Measurements from ENCODE around the gene PRICKLE2.

The PRICKLE2 gene

DNA sequence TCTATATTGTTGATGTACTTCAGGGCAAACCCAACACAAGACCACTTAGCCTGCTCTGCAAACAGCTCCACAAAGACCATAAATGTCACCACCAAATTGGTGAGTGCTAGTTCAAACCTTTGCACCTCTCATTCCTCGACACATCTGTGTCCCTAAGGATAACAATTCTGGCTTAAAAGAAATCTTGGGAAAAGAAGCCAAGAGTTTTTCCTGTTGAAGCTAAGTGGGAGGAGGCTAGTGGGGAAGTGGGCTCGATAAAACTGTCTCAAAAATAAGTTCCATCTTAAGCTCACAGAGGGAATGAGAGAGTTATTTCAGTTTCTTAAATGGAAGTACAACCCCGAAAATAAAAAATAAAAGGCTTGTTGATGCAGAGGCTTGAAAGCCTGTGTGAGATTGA is 40.4 kb upstream of the PRICKLE2 start:
- H3K9me3 ChIP-seq (ENCODE audit: control insufficient read depth, low read length), result no peaks in the 10 kb centered on the region
- DNase-seq (ENCODE audit: low read depth), result no peak
- peaks cover 49% of the 10 kb centered on the region for H3K4me1 ChIP-seq (ENCODE audit: control insufficient read depth, insufficient read depth, low read length)
- no peaks in the 10 kb centered on the region for H3K27me3 ChIP-seq (replicated peaks; ENCODE audit: control insufficient read depth, insufficient read depth, low read length)
- peaks cover 18% of the 10 kb centered on the region for H3K36me3 ChIP-seq (ENCODE audit: control insufficient read depth, insufficient read depth, low read length, severe bottlenecking)
- peak overlapping the region; percentile 96 for H3K4me3 ChIP-seq (ENCODE audit: low read length)
- peak overlapping the region; percentile 96 for H3K9ac ChIP-seq (ENCODE audit: low read length)

DNA sequence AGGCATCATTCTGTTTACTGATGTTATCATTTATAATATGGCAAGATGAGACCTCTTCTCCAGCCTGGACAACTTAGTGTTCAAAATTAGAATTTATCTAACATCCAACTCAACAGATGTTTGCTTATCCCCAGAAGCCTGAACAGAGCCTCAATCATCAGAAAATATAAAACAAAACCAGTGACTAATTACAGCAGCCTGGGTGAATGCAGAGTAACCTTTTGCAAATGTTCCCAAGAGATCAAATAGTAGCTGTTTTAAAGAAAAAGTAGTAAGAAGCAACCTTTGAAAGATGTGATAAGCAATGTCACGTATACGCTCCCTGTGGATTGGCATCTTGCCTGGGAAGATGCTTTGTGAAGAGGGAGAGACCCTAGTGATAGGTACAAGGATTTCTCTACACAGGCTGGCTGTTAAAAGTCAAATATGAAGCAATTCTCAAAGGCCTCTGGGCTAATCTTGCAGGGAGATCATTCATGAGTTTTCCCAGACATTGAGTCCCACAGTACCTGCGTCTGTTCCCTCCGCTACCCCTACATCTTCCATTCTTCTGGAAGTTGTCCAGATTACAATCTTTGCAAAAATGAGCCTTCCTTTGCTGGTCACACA is 39.3 kb upstream of the PRICKLE2 start:
- H3K4me3 ChIP-seq (ENCODE audit: low read length), result peak overlapping the region; percentile 96

DNA sequence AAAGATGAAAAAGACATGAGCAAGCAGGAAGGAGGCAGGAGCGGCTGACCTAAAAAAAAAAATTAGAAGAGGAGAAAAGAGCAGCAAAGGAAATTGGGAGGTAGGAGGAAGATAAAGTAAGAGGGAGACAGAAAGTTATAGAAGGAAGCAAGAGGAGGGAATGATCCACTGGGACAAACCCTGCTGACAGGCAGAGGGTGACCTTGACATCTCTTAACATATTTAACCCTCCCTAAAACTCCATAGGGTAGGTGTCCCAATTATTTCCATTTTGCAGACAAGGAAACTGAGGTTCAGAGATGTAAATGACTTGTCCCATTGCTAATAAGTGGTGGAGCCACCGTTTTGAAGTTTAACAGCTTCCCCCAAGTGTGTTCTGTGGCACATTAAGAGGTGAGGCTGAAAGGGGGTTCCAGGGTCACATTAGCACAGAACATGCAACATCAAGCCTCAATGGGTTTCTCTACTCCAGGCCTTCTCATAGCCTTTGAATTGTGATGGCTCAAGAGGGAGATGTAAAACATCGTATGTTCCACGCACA is 37.4 kb upstream of the PRICKLE2 start:
- H3K27me3 ChIP-seq (replicated peaks; ENCODE audit: control insufficient read depth, insufficient read depth, low read length), result no peaks in the 10 kb centered on the region
- H3K9ac ChIP-seq (ENCODE audit: low read length), result no peak overlapping the region
- H3K4me3 ChIP-seq (ENCODE audit: low read length), result no peak overlapping the region
- H3K9me3 ChIP-seq (ENCODE audit: control insufficient read depth, low read length), result no peaks in the 10 kb centered on the region
- H3K36me3 ChIP-seq (ENCODE audit: control insufficient read depth, insufficient read depth, low read length, severe bottlenecking), result peaks cover 18% of the 10 kb centered on the region
- no peak for DNase-seq (ENCODE audit: low read depth)
- peaks cover 67% of the 10 kb centered on the region for H3K4me1 ChIP-seq (ENCODE audit: control insufficient read depth, insufficient read depth, low read length)

More for the DNA sequence above, 39.3 kb upstream of the PRICKLE2 start:
- H3K9ac ChIP-seq (ENCODE audit: low read length), result peak overlapping the region; percentile 96
- peak; percentile 36 for DNase-seq (ENCODE audit: low read depth)
- H3K27me3 ChIP-seq (replicated peaks; ENCODE audit: control insufficient read depth, insufficient read depth, low read length), result no peaks in the 10 kb centered on the region
- peaks cover 18% of the 10 kb centered on the region for H3K36me3 ChIP-seq (ENCODE audit: control insufficient read depth, insufficient read depth, low read length, severe bottlenecking)
- peaks cover 60% of the 10 kb centered on the region for H3K4me1 ChIP-seq (ENCODE audit: control insufficient read depth, insufficient read depth, low read length)
- H3K9me3 ChIP-seq (ENCODE audit: control insufficient read depth, low read length), result no peaks in the 10 kb centered on the region

DNA sequence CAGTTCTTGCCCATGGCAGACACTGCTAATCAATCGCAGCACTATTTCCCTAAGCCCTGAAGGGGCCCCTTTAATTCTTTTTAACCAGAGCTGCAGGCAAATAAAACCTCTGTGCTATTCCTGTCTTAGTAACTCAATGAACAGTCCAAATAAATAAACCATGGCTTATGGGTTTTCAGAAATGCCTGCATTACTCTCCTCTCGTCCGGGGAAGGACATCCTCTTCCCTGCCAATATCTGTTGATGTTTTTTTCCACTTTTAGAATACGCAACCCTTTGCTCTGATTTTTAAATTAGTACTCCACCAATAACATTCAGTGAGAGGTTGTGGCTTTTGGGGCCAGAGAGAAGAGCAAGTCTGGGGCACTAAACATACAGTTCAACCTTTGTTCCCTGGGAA is 35.2 kb upstream of the PRICKLE2 start:
- Histone ChIP-seq H3K9me3 (ENCODE audit: control insufficient read depth, low read length) (no peaks in the 10 kb centered on the region), H3K4me1 (ENCODE audit: control insufficient read depth, insufficient read depth, low read length) (peaks cover 70% of the 10 kb centered on the region), H3K36me3 (ENCODE audit: control insufficient read depth, insufficient read depth, low read length, severe bottlenecking) (peaks cover 21% of the 10 kb centered on the region), H3K9ac (ENCODE audit: low read length) (peak overlapping the region; percentile 23), H3K4me3 (ENCODE audit: low read length) (peak overlapping the region; percentile 26), H3K27me3 (replicated peaks; ENCODE audit: control insufficient read depth, insufficient read depth, low read length) (no peaks in the 10 kb centered on the region)
- peak; percentile 43 for DNase-seq (ENCODE audit: low read depth)

DNA sequence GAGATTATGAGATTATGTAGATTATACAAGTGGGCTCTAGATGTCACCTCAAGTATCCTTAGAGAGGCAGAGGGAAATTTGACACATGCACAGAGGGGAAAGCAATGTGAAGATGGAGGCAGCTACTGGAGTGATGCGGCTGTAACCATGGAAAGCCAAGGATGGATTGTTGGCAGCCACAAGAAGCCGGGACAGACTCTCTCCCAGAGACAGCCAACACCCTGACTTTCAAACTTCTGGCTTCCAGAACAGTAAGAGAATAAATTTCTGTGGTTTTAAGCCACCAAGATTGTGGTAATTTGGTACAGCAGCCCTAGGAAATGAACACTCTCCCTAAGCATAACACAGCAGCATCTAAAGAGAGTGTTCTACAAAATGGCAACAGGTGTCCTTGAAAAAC is 34.4 kb upstream of the PRICKLE2 start:
- H3K27me3 ChIP-seq (replicated peaks; ENCODE audit: control insufficient read depth, insufficient read depth, low read length), result no peaks in the 10 kb centered on the region
- H3K4me3 ChIP-seq (ENCODE audit: low read length), result peak overlapping the region; percentile 26
- H3K36me3 ChIP-seq (ENCODE audit: control insufficient read depth, insufficient read depth, low read length, severe bottlenecking), result peaks cover 29% of the 10 kb centered on the region
- H3K9me3 ChIP-seq (ENCODE audit: control insufficient read depth, low read length), result no peaks in the 10 kb centered on the region
- DNase-seq (ENCODE audit: low read depth), result no peak
- H3K9ac ChIP-seq (ENCODE audit: low read length), result no peak overlapping the region
- peaks cover 62% of the 10 kb centered on the region for H3K4me1 ChIP-seq (ENCODE audit: control insufficient read depth, insufficient read depth, low read length)

DNA sequence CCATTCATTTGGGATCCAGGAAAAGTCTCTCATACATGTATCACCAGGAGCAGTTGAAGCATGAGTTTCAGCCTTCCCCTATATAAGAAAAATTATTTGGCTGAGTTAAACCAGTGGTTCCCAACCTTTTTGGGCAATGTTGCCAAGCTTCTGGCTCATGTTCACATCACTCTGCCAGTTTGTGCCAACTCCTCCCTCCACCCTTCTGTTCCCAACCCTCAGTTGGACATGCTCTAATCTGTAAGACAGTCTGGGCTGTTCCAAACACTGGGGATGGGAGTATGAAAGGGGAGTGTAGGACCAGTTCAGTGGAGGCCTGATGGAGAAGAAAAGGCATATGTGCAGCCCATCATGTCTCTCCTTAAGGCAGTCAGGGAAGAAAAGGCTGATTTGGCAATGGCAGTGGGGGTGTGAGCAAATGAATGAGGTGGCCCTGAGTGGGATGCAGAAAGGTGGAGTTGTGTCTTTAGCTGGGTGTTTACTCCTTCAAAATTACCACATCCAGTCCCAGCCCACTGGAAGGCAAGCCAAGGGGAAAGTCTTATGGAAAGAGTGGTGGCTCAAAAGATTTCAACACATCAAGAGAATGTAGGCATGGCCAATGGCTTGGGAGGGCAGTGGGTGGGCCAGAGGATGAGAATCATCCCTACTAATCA is 32.0 kb upstream of the PRICKLE2 start:
- Histone ChIP-seq H3K4me1 (ENCODE audit: control insufficient read depth, insufficient read depth, low read length) (peaks cover 42% of the 10 kb centered on the region), H3K4me3 (ENCODE audit: low read length) (no peak overlapping the region), H3K9me3 (ENCODE audit: control insufficient read depth, low read length) (no peaks in the 10 kb centered on the region), H3K27me3 (replicated peaks; ENCODE audit: control insufficient read depth, insufficient read depth, low read length) (no peaks in the 10 kb centered on the region), H3K36me3 (ENCODE audit: control insufficient read depth, insufficient read depth, low read length, severe bottlenecking) (peaks cover 41% of the 10 kb centered on the region), H3K9ac (ENCODE audit: low read length) (no peak overlapping the region)
- DNase-seq (ENCODE audit: low read depth), result no peak

DNA sequence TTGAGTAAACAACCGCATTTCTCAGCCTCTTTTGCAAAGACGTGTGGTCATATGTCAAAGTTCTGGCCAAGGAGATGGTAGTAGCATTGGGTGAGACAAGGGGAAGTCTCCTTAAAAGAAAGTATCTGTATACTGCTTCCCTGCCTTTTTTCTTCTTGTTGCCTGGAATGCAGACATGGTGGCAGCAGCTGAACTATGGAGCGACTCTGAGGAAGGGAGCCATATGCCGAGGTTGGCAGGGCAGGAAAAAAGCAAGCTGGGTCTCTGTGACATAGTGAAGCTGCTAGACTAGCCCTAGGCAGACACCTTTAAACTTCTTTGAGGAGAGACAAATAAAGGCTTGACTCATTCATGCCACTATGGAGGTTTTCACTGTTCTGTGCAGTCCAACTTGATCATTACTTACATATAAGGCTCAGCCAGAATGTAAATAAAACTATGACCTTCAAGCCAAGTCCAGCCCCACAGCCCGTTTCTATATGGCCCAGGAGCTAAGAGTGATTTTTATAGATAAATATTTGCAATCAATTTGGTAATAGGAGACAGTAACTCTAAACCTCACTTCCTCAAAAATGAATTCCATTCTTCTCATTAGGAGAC is 30.6 kb upstream of the PRICKLE2 start:
- H3K4me1 ChIP-seq (ENCODE audit: control insufficient read depth, insufficient read depth, low read length), result peaks cover 35% of the 10 kb centered on the region
- H3K36me3 ChIP-seq (ENCODE audit: control insufficient read depth, insufficient read depth, low read length, severe bottlenecking), result peaks cover 33% of the 10 kb centered on the region
- no peaks in the 10 kb centered on the region for H3K27me3 ChIP-seq (replicated peaks; ENCODE audit: control insufficient read depth, insufficient read depth, low read length)
- H3K4me3 ChIP-seq (ENCODE audit: low read length), result no peak overlapping the region
- H3K9me3 ChIP-seq (ENCODE audit: control insufficient read depth, low read length), result no peaks in the 10 kb centered on the region
- no peak for DNase-seq (ENCODE audit: low read depth)
- no peak overlapping the region for H3K9ac ChIP-seq (ENCODE audit: low read length)

DNA sequence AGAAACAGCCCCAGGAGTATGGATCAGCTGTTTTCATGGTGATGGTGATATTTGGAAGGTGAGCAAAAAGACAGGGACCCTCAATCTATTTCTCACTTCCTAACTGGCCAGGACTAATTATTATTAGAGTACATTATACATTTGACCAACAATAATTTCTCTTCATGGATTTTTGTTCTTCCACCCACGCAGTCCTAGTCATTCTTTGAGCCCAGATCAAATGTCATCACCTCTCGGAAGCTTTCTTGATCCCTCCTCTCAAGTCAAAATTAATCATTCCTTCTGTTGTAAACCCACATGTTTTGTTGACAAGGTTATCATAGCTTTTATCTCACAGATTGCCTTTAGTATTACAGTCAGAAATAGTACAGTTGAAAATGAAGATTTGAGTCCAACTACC is 29.2 kb upstream of the PRICKLE2 start:
- Histone ChIP-seq H3K9me3 (ENCODE audit: control insufficient read depth, low read length) (no peaks in the 10 kb centered on the region), H3K27me3 (replicated peaks; ENCODE audit: control insufficient read depth, insufficient read depth, low read length) (no peaks in the 10 kb centered on the region), H3K4me1 (ENCODE audit: control insufficient read depth, insufficient read depth, low read length) (peaks cover 22% of the 10 kb centered on the region), H3K4me3 (ENCODE audit: low read length) (no peak overlapping the region), H3K9ac (ENCODE audit: low read length) (no peak overlapping the region), H3K36me3 (ENCODE audit: control insufficient read depth, insufficient read depth, low read length, severe bottlenecking) (peaks cover 42% of the 10 kb centered on the region)
- DNase-seq (ENCODE audit: low read depth), result no peak

DNA sequence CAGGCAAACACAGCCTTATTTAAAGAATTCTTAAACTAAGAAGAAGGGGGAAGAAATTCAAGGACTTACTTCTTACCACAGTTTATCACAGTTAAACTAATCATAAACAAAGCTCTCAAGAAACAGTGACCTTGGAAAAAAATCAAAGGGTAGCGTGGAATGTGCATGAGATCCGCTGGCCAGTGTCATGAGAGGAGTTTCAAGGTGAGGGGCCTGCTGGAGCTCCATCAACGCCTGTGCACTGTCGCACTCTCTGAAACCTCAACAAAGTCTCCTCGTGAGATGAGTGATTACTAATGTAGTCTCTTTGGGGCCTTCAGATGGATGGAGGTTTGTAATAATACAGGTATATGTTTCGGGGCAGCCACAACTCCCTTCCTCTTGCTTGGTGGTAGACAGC is 28.4 kb upstream of the PRICKLE2 start:
- Histone ChIP-seq H3K9me3 (ENCODE audit: control insufficient read depth, low read length) (no peaks in the 10 kb centered on the region), H3K36me3 (ENCODE audit: control insufficient read depth, insufficient read depth, low read length, severe bottlenecking) (peaks cover 43% of the 10 kb centered on the region), H3K27me3 (replicated peaks; ENCODE audit: control insufficient read depth, insufficient read depth, low read length) (no peaks in the 10 kb centered on the region), H3K4me3 (ENCODE audit: low read length) (no peak overlapping the region), H3K4me1 (ENCODE audit: control insufficient read depth, insufficient read depth, low read length) (peaks cover 19% of the 10 kb centered on the region), H3K9ac (ENCODE audit: low read length) (no peak overlapping the region)
- no peak for DNase-seq (ENCODE audit: low read depth)

DNA sequence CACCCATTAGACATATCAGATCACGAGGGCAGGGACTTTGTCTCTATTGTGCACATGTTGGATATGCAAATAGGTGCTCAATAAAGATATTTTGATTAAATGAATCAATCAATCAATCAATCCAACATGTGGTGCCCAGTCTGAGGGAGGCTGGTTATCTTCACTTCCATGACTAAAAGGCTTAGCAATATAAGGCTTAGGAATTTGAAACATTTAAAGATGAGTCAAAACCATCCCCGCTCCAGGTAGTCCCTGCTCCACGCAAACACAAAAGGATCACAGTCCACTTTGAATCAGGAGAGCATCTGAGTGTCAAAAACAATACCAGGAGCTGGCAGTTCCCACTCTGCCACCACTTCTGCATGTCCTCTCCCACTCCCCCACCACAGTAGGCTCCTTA is 25.8 kb upstream of the PRICKLE2 start:
- Histone ChIP-seq H3K27me3 (replicated peaks; ENCODE audit: control insufficient read depth, insufficient read depth, low read length) (no peaks in the 10 kb centered on the region), H3K36me3 (ENCODE audit: control insufficient read depth, insufficient read depth, low read length, severe bottlenecking) (peaks cover 49% of the 10 kb centered on the region), H3K4me1 (ENCODE audit: control insufficient read depth, insufficient read depth, low read length) (peaks cover 10% of the 10 kb centered on the region), H3K4me3 (ENCODE audit: low read length) (no peak overlapping the region), H3K9ac (ENCODE audit: low read length) (no peak overlapping the region), H3K9me3 (ENCODE audit: control insufficient read depth, low read length) (no peaks in the 10 kb centered on the region)
- DNase-seq (ENCODE audit: low read depth), result no peak

DNA sequence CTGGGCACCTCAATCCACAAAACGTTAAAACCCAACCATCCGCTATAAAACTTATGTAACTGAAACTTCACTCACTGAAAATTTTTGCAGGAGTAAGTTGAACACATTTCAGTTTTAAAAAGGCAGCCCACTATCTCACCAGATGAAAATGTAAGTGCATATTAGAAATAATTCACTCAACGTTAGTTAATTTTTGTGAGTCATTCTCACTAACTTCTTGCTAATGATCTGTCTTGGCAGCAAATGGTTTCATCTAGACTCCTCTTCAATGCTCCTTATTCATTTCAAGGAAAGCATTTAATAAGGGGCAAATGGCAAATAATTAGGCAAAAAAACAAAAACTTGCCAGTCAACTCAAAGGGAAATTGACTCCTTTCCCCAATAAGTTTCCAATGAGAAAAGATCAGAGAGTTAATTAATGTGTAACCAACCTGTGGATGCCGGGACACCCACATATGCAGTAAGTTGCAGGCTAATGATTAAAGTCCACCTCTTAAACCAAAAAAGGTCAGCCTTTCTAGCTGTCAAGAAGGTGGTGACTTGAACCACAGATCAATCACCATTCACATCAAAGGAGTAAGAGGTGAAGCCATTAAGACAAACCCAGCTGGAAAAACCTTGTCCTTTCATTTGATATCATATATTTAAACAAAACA is 22.9 kb upstream of the PRICKLE2 start:
- Histone ChIP-seq H3K9ac (ENCODE audit: low read length) (no peak overlapping the region), H3K4me1 (ENCODE audit: control insufficient read depth, insufficient read depth, low read length) (peaks cover 26% of the 10 kb centered on the region), H3K27me3 (replicated peaks; ENCODE audit: control insufficient read depth, insufficient read depth, low read length) (no peaks in the 10 kb centered on the region), H3K36me3 (ENCODE audit: control insufficient read depth, insufficient read depth, low read length, severe bottlenecking) (peaks cover 30% of the 10 kb centered on the region), H3K9me3 (ENCODE audit: control insufficient read depth, low read length) (no peaks in the 10 kb centered on the region), H3K4me3 (ENCODE audit: low read length) (no peak overlapping the region)
- no peak for DNase-seq (ENCODE audit: low read depth)
